GM19438 (cell line): Measurements from ENCODE around the gene SSNA1.

Experiments
- ATAC-seq: cut with Tn5 transposase; IDR thresholded peaks from one replicate; pipeline ENCODE4 v1.9.1; 2021; ENCODE audit warnings: low read depth; ENCODE audit not compliant: unreplicated experiment

SSNA1 gene

DNA sequence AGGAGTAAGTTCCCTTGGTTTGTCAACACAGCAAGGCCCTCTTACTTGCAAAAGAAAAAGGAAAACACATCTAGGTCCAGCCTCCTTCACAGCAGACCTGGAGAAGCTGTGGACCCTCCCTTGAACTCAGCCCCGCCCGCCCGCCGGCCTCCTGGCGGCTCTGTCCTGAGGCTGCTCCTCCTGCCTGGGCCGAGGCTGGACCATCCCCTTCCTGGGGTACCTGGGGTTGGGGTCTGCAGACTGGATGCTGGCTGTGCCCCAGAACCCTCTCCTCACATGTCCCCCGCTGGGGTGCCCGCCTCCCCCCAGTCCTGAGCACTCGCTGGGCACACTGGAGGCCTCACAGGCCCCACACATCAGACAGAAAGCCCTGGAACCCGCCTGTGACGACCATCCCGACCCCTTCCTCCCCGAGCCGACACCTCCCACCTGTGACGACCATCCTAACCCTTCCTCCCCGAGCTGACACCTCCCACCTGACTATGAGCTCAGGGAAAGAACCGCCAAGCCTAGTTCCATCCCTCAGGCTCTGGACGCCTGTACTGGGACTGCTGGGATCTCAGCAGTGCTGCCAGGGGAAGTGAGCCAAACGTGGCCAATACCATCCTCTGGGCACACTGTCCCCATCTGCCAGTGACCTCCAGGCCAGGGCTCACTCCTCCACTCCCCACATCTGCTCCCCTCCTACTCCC lies 9.4 kb upstream of the SSNA1 start:
- no peak for ATAC-seq

DNA sequence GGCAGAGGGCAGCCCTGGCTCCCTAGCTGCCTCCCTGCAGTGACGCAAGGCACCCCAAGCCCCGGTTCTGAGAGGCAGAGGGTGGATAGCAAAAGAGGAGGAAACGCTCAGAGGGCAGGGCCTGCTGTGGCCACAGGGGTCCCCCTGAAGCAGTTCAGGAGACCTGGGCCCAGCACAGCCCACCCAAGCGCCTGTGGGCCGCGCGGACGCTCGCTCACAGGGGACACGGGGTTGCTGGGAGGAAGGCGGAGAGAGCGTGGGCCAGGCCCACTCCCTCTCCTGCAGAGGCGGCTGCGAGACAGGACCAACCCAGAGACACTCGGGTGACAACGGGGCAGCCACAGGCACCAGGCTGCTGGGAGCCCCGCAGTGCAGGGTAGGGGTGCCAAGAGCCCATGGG lies 8.7 kb upstream of the SSNA1 start:
- ATAC-seq = no peak

DNA sequence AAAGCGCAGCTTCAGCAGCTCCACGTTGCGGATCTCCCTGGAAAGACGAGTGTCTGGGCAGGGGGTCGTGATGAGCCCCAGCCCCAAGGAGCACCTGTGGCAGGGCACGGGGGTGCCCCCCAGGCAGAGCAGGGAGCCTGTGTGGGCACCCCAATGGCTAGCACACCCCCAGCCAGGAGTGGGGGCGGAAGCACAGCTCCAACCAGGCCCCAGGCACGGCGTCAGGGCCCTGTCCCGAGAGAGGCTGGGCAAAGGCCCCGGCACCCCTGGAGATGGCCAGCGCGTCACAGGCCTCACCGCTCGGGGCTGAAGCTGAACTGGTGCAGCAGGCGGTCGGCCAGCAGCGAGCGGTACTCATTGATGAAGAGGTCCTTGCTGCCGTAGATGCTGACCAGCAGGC lies 8.0 kb upstream of the SSNA1 start:
- ATAC-seq = no peak

DNA sequence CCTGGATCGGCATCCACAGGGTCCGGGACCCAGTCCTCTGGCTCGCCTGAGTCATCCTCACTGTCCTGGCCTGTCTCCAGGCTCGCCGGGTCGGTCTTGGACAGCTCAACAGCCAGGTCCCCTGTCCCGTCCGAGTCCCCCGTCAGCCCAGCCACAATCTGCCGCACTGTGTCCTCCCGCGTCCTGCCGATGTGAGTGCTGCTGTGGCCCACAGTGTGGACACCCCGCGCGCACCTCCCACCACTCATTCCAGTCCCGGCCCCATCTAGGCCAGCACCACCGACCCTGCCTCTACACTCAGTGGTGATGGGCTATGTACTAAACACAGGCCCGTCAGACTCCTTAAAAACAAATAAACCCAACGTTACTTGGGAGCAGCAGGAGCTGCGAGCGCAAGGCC lies 6.8 kb upstream of the SSNA1 start:
- no peak for ATAC-seq

DNA sequence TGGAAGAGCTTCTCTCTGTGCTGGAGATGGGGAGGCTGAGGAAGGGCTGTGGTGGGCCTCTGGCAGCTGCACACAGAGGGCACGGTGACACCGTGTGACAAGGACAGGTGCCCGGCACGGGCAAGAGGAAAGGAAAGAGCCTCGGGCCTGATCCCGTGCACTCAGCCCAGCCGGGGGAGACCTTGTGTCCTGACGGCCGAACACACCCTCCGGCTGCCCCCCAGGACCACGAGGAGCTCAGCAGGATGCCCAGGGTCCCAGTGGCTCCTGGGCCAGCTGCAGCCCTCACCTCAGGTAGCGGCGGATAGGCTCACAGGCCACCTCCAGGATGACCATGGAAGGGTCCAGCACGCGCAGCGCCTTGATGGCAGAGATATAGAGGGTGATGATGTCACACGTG lies 5.6 kb upstream of the SSNA1 start:
- no peak for ATAC-seq

DNA sequence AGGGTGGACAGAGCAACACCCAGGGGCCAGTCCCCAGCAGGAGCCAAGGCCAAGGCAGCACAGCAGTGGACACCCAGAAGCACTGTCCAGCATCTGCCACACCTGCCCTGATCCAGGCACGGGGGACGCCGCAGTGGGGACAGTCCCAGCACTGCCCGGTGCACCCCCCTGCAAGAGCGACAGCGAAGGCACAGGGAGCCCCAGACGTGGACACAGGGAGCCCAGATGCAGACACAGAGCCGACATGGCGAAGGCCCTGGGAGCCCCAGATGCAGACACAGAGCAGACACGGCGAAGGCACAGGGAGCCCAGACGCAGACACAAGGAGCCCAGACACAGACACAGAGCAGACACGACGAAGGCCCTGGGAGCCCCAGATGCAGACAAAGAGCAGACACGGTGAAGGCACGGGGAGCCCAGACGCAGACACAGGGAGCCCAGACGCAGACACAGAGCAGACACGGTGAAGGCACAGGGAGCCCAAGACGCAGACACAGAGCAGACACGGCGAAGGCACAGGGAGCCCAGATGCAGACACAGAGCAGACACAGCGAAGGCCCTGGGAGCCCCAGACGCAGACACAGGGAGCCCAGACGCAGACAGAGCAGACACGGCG lies 4.4 kb upstream of the SSNA1 start:
- no peak for ATAC-seq

DNA sequence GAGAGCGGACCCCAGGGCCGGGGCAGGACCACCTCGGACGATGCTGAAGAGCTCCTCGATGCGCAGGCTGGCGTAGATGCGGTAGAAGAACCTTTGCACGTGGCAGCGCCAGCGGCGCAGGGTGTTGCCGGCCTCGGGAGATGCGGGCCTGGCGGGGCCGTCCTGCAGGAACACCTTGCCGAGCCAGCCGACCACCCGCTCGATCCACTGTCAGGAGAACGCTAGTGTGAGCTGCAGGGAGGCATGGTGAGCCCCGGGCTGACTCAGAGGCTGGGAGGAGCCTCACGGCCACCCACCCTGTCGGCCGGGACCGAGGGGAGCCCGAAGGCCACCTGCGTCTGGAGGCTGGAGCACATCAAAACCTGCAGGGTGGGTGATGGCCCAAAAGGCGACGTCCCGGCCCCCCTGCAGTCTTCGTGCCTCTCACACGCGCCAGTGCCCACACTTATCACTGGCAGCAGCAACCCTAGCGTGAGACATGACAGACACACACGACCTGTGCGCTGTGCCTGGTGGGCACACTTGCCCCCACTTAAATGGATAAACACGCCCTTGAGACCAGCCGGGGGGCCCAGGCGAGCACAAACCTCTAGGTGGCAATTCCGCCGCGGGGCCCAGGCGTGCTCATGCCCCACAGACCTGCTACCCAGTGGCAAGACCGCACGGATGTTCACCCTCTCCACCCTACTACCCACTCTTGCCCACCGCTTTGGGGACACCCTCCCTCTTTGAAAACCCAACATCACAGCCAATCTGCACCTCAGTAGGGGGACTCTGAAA lies 3.4 kb upstream of the SSNA1 start:
- ATAC-seq = no peak

DNA sequence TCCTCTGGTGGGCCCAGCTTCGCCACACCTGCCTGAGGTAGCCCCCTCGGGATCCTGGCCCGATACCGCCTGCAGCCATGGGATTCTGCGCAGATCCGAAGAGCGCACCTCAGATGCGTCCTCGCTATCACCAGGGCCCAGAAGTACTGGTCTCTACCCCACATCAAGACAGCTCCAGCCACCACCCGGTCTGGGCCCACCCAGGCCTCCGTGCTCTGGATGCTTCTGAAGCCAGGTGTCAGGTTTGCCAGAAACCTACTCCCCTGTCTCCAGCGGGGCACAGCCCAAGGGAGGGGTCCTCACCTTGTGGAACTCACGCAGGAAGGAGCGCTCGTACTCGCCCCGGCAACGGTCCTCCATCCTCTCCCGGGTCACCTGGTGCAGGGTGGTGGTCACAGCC lies 2.6 kb upstream of the SSNA1 start:
- ATAC-seq = no peak

DNA sequence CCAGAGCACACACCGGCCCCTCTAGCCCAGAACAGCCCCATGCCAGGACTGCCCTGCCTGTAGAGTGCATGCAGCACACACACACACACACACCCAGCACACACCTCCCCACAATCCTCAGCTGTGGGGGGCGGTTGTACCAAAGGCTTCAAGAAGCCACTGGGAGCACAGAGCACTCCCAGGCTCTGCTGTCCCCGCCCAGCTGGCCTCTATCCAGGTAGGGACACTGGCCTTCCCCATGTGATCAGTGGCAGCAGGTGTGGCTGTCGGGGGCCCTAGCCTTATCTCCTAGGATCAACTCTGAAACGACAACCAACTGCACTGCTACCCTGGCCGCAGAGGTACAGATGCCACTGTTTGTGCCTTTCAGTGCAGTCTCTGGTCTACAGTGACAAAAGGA lies 2.1 kb upstream of the SSNA1 start:
- ATAC-seq = no peak

DNA sequence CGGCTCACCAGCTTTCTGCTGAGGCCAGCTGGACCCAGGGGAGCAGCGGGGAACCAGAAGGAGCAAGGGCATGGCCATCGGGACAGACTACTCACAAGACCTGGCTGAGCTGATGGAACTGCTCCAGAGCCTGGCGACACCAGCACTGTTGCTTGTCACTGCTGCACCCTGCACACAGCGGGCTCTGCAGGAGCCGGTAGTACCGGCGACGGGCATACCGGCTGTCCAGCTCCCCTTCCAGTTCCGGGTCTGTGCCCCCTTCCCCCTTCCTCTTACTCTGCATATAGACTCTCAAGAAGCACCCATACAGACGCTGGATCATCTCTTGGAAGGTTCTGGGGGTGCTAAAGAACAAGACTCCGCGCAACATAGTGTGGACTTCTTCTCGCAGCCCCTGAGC lies 1.1 kb upstream of the SSNA1 start:
- no peak for ATAC-seq

DNA sequence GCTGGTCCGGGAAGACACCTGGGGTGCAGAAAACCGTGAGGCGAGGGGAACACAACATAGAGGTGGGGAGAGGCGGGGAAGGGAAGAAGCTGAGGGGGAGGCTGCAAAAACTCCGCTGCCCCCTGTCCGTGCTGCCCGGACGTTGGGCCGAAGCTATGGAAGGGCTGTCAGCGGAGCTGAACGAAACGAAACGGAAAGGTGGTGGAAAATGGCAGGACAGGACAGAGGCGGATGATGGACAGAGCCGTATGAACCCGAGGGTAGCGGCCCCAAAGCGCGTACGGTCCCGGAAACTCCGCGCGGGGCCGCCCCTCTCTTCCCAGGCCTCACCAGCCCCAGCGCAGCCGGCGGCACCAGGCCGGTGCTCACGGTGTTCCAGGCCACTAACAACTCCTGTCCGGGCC lies 388 bp upstream of the SSNA1 start:
- no peak for ATAC-seq

DNA sequence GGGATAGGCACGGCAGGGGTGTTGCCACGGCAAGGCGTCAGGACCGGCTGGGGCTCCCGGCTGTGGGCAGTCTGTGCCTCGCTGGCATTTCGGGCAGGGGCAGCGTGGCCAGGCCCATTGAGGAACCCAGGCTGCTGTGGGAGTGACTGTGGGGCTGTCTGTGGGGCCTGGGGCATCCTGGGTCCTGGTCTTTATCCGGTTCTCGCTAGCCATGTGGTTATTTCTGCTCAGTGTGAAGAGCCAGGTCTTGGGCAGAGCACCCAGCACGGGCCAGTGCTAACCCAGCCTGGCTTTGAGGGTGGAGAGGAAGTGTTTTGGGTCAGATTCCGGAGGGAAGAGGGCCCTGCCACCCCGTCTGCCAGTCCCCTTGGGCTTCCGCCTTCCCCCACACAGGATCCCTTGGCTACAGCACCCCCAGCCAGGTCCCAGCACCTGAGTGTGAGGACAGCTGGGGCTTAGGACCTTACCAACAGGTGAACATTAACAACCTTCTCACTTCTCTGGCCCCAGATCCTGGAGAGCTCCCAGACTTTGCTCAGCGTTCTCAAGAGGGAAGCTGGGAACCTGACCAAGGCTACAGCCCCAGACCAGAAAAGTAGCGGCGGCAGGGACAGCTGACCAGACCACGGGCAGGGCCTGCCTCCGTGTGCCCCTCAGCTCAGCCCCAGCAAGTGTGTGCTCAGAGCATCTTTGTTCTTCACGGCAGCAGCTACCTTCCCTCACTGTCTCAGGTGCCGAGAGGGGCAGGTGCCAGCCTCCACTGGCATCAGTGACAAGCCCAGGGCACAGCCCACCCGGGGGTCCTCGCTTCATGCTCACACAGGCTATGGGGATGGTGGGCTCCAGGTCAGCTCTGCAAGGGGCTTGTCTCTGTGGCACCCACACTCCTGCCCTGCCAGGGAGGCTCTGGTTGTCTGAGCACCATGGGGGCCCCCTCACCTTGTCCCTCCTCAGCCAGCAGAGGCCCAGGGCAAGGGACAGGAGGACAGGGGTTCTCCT lies 1.1 kb downstream of the SSNA1 start:
- no peak for ATAC-seq

DNA sequence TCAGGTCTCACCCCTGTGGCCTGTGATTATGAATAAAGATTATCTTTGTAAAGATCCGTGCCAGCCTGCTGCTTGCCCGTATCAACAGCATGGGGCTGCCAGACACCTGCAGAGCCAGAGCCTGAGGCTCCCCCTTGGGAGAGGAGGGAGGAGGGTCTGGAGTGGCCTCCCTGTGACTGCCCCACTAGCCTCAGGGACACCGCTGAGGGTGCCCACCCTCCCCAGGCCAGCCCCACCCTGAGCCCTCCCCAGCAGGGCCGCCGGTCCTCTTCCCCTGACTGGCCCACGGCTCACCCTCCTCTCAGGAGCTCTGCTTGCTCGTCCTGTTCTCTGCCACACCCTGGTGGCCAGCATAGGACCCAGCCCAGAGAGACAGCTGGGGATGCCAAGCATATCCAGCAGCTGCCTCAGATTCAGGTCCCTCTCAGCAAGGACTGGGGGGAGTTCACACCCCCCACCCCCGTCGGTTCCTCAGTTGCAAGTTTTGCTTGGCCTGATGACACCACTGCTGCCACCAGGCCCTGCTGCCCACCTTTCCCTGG lies 1.9 kb downstream of the SSNA1 start:
- no peak for ATAC-seq

DNA sequence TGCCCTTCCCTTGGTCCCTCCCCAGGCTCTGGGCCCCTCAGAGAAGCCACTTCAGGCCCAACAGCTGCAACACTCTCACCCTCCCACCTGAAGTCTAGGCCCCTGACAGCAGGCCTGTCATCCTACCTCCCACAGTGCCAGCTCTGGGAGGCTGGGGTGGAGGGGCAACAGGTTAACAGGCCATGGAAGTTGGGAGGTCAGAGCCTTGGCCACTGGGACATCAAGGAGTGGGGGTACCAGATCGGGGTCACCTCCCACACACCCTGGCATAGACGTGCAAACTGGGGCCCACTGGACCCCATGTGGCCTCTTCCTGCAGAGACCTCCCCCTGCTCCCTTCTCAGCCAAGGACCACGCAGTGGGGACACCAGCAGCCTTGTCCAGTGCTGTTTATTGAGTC lies 2.8 kb downstream of the SSNA1 start:
- ATAC-seq = no peak

DNA sequence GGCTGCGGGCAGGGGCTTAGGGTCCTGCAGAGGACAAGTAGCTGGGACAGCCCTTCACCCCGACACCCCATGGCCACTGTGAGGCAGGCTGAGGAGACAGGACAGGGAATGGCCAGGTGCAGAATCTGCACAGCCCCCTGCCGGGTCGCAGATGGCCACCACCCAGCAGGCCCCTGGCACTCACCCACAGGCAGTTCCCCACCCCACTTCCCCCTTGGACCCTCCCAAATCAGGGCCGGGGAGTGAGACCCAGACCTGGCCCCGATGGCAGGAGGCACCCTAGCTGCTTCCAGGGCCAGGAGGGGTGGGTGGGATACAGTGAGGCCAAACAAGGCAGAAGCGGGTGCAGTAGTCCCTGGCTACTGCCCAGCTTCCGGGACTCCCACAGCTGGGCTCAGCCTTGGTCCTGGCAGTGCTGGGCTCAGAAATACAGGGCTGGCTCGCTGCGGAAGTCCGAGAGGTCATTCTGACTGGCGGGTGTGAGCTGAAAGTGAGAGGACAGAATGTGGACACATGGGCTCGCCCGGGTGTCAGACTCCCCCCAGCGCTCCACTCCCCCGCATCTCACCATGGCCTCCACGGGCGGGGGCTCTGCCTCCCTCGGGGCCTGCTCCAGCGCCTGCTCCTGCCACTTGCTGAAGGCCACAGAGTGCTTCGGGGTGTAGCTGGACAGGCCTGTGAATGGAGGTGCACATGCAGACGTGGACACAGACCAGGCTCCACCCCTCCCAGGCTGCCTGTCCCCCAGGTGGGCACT lies 3.4 kb downstream of the SSNA1 start:
- no peak for ATAC-seq

DNA sequence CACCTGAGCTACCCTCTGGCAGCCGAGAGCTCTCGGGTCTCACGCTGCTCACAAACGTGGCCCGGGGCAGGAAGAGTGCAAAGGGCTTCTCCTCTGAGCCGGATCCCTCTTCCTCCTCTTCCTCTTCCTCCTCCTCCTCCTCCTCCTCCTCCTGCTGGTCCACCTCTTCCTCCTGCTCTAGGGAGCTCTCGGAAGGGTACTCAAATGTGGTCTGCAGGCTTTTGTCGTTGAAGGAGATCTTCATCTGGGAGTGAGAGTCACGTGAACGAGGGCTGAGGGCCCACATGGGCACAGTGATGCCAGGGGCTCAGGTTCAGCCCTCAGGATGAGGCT lies 3.9 kb downstream of the SSNA1 start:
- ATAC-seq = no peak

DNA sequence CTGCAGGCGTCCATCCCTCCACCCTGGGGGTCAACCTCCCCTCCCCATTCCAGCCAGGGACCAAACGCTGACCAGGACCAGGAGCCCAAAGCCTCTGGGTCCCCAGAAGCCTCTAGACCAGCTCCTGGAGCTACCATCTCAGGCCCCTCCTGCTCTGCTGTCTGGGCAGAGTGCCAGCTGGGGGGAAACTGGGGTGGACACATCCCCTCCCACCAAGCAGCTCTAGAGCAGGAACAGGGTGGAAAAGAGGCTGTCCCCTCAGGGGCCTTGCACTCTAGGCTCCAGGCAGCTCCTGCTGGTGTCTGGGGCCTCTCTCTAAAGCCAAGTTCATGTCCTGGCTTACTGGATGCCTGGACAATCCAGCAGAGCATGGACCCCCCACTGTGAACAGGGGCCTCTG lies 4.4 kb downstream of the SSNA1 start:
- ATAC-seq = no peak

DNA sequence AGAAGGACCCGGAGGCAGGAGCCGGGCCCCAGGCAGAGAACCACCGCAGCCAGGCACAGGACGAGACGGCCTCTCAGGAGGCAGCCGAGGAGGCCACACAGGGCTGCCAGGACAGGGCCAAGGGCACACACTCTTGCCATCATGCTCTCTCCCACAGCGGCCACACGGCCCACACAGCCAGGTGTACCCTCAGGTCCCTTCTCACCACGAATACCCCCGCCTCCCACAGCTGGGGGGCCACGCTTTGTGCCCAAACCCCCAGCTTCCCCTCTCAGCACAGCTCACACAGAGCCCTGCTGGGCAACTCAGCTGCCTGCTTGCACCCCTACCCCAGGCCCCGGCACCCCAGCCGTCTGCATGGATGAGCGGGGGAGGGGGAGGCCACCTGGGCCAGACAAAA lies 5.3 kb downstream of the SSNA1 start:
- no peak for ATAC-seq

DNA sequence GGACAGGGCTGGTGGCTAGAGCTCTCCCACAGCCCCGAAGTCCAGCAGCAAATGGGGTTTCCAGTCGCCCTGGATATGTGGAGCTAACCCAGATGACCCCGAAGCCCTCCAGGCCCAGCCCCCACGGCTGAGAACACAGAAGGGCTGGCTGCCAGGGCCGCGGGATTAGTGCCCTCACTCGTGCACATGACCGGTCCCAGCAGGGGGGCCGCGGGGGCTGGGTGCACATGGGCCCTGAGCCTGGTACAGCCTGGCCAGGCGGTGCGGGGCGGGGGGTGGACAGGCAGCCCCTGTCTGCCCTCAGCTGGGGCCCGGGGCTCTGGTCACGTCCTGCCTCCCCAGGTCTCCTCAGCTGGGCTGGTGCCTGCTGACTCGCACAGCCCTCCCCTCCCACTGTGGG lies 5.9 kb downstream of the SSNA1 start:
- ATAC-seq = no peak

DNA sequence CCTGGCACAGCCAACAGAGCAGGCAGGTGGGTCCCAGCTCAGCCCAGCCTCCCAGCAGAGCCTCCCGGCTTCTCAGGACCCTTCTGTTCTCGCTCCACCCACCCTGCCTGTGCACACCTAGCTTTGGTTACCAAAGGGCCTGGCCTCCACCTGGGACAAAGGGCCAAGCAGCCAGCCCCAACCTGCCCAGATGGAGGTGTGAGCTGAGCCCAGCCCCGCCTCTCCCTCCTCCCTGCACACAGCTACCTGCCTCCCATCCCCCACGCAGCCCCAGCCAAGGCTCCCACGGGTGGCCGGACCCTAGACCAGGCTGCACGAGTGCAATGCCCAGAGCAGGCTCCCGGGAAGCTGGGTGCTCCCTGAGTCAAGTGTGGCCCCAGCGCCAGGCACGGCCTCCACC lies 6.4 kb downstream of the SSNA1 start:
- ATAC-seq = no peak
